Activated CD4-positive, alpha-beta memory T cell treated with anti-CD3 and anti-CD28 coated beads for 36 hours (primary cell): ENCODE results near the gene FGD5. TPM values are rescaled to one million over a fixed set of nuclear protein-coding genes. Genes with fewer than 3 reads are reported as not detected.
"Not testable (repeated sequence)": the region's sequence is repeated elsewhere in the genome, so short reads cannot be mapped to it uniquely, and the experiment has no call there.

Source experiments
- CTCF ChIA-PET: fragments of 350-600 bp; sonication (Branson Sonifier 250); formaldehyde crosslinking; loops from one replicate; lab custom pipeline; 2021; ENCODE audit warnings: antibody characterized with exemption, inconsistent platforms; lab: Charles Lee
- POLR2A ChIA-PET: fragments of 350-600 bp; sonication (Branson Sonifier 250); formaldehyde crosslinking; loops from one replicate; lab custom pipeline; 2021; ENCODE audit warnings: antibody characterized with exemption; lab: Charles Lee
- DNase-seq: peaks from one replicate; pipeline ENCODE4 v3.0.0-alpha.2; 2020
- H3K27ac Mint-ChIP-seq: one replicate; pipeline ENCODE4 v1.8.0; 2021; ENCODE audit warnings: mixed read lengths
- H3K27me3 Mint-ChIP-seq: one replicate; pipeline ENCODE4 v1.8.0; 2021; ENCODE audit warnings: mixed read lengths
- H3K36me3 Mint-ChIP-seq: one replicate; pipeline ENCODE4 v1.8.0; 2021; ENCODE audit warnings: mixed read lengths
- H3K4me1 Mint-ChIP-seq: one replicate; pipeline ENCODE4 v1.8.0; 2021; ENCODE audit warnings: low read depth, mixed read lengths
- H3K4me3 Mint-ChIP-seq: one replicate; pipeline ENCODE4 v1.8.0; 2021; ENCODE audit warnings: mild to moderate bottlenecking, mixed read lengths
- H3K9me3 Mint-ChIP-seq: one replicate; pipeline ENCODE4 v1.8.0; 2021; ENCODE audit warnings: mixed read lengths
- intact Hi-C: fragments of 100-400 bp; cut with micrococcal nuclease; formaldehyde crosslinking; loops from one replicate; pipeline ENCODE4 v1.15.1; 2023
- total RNA-seq, 2 experiments: library from RNA; stranded (reverse); gene quantifications; one replicate each; pipeline ENCODE4 v1.2.3, GENCODE V29; 2021

Gene FGD5
- total RNA-seq, 2 experiments from 2014 or later = 0.12 TPM; not detected in 1

DNA sequence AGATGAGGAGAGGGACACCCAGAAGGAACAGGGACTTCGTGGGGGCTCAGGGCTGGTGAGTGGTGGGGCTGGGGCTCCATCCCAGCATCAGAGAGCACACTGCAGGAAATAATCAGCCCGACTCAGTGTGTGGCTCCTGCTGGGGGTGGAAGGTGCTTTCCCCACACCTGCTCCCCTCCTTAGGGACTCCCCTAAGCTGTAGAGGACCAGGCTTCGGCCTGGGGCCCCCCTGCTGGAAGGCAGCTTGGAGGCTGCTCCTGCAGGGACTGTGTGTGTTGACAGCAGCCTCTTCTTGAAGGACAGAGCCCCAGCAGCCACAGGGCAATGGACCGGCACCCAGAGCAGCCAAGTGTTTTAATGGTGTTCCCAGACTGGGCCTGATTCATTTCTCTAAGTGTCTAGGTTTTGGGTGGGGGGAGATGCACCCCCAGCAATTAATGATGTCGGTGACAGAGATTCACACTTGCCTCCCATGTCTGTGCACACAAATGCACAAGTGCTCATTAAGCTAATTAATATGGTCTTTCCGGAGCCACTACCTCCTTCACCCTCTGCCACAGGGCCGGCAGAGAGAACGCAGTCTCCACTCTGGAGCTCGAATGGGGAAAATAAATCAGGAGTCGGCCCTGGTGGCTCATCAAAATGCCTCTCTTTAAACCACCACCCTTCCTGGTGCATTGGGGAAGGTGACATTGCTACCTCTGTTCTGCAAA lies 16.9 kb upstream of the FGD5 start:
- H3K4me1 Mint-ChIP-seq = peaks cover 8% of the 10 kb centered on the region
- ChIA-PET CTCF (interaction anchor here (1.0 kb wide), 1 partner anchor 119 kb away, joined by 3 read pairs; no protein-coding TSS in a partner anchor), POLR2A (no interaction called here)
- no peaks in the 10 kb centered on the region for H3K9me3 Mint-ChIP-seq
- DNase-seq = no peak
- no peak overlapping the region for H3K27ac Mint-ChIP-seq
- peaks cover 9% of the 10 kb centered on the region for H3K27me3 Mint-ChIP-seq
- no peak overlapping the region for H3K4me3 Mint-ChIP-seq
- H3K36me3 Mint-ChIP-seq = no peaks in the 10 kb centered on the region
- intact Hi-C loops = no loop called here

- intact Hi-C loops = no loop called here
- ChIA-PET CTCF (interaction anchor here (1.0 kb wide), 1 partner anchor 119 kb away, joined by 3 read pairs; no protein-coding TSS in a partner anchor), POLR2A (no interaction called here)
- H3K9me3 Mint-ChIP-seq = no peaks in the 10 kb centered on the region
- H3K4me3 Mint-ChIP-seq = no peak overlapping the region
- no peak overlapping the region for H3K27ac Mint-ChIP-seq
- H3K4me1 Mint-ChIP-seq = peaks cover 8% of the 10 kb centered on the region
- H3K27me3 Mint-ChIP-seq = peaks cover 9% of the 10 kb centered on the region
- DNase-seq = no peak
- no peaks in the 10 kb centered on the region for H3K36me3 Mint-ChIP-seq
These were observed 16.4 kb upstream of the FGD5 start for GRCh38 chr3:14802381-14802731.

DNA sequence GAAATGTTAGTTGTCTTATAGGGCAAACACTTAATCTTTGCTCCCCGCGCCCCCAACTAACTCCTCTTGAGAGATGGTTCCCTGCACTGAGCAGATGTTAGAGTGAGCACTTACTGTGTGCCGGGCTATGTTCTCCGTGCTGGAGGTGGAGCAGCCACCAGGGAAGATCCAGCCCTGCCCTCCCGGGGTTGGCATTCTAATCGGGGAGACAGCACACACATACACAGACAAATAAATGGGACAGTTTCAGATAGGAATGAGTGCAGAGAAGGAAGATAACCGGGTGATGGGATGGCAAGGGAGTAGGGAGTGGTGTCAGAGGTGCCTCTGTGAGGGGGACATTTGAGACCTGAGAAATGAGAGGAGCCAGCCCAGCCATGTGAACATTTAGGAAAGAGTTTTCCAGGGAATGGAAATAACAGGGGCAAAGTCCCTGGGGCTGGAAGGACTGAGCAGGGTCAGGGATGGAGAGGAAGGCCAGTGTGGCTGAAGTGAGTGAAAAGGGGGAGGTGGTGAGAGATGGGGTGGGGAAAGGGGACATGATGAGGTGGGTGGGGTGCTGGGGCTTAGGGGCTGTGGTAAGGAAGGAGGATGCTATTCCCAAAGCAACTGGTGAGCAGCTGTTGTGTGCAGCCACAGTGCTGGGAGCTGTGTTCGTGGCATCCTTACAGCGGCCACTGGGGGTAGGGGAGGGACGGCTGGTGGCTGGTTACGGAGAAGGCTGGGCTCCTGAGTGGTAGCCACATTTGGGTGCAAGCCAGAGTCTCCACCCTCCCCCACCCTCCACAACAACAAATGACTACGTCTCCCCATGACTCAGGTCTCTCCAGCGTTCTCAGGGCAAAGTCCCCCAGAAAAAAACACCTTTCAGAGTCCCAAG lies 15.4 kb upstream of the FGD5 start:
- intact Hi-C loops = no loop called here
- peaks cover 9% of the 10 kb centered on the region for H3K27me3 Mint-ChIP-seq
- CTCF ChIA-PET = no interaction called here

DNA sequence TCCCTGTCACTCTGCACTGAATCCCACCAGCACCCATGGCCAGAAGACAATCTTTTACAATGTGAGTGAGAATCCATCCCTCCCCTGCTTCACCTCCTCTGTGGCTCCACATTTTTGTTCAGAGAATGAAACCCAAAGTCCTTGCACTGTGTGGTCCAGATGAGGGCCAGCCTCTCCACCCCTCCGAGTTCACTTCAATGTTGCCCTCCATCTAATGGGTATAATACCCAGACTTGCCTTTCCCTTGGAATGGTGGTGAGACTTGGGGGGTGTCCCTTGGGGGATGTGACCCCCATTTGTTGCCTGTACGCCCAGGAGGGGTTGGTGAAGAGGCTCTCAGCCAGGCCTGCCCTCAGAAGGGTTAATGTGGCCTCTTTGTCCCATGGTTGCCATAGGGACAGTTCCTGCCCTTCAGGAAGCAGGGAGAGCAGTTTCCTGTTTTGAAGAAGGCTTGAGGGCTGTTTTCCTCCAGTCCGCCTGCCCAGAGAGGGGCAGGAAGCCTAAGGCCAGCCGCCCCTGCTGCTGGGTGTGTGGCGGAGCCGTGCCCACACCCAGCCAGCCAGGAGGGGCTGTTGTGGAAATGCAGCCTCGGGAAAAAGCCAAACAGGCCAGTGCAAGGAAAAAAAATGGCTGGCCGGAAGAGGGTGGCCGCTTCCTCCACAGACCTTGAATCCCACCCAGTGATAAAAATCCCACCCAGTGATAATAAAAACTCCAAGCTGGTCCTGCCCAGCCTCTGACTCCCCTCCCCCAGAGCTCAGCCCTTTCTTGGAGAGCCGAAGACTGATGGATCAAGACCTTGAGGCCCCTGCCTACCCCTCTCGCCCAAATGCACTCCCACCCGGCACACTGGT lies 14.6 kb upstream of the FGD5 start:
- Mint-ChIP-seq H3K27ac (no peak overlapping the region), H3K27me3 (peaks cover 14% of the 10 kb centered on the region), H3K4me1 (peaks cover 8% of the 10 kb centered on the region), H3K9me3 (no peaks in the 10 kb centered on the region), H3K4me3 (no peak overlapping the region), H3K36me3 (no peaks in the 10 kb centered on the region)
- ChIA-PET POLR2A (no interaction called here), CTCF (no interaction called here)
- intact Hi-C loops = no loop called here
- DNase-seq = no peak

More for the DNA sequence above, 15.4 kb upstream of the FGD5 start:
- H3K27ac Mint-ChIP-seq = no peak overlapping the region
- POLR2A ChIA-PET = no interaction called here
- H3K36me3 Mint-ChIP-seq = no peaks in the 10 kb centered on the region
- H3K9me3 Mint-ChIP-seq = no peaks in the 10 kb centered on the region
- peaks cover 8% of the 10 kb centered on the region for H3K4me1 Mint-ChIP-seq
- H3K4me3 Mint-ChIP-seq = no peak overlapping the region
- peak; percentile 20 for DNase-seq

- POLR2A ChIA-PET = no interaction called here
- no peak overlapping the region for H3K27ac Mint-ChIP-seq
- peaks cover 21% of the 10 kb centered on the region for H3K27me3 Mint-ChIP-seq
These were observed 13.7 kb upstream of the FGD5 start for GRCh38 chr3:14804835-14805780.

GRCh38 chr3:14805961-14806537 lies 12.7 kb upstream of the FGD5 start:
- Mint-ChIP-seq H3K4me3 (no peak overlapping the region), H3K9me3 (no peaks in the 10 kb centered on the region), H3K27me3 (peaks cover 24% of the 10 kb centered on the region), H3K36me3 (no peaks in the 10 kb centered on the region), H3K27ac (no peak overlapping the region), H3K4me1 (peaks cover 9% of the 10 kb centered on the region)
- intact Hi-C loops = no loop called here
- CTCF ChIA-PET = interaction anchor here (0.8 kb wide), 1 partner anchor 11 kb away, joined by 3 read pairs; no protein-coding TSS in a partner anchor
- DNase-seq = no peak
- POLR2A ChIA-PET = no interaction called here

More at GRCh38 chr3:14804835-14805780, 13.7 kb upstream of the FGD5 start:
- DNase-seq = no peak
- intact Hi-C loops = no loop called here
- Mint-ChIP-seq H3K9me3 (no peaks in the 10 kb centered on the region), H3K36me3 (no peaks in the 10 kb centered on the region), H3K4me3 (no peak overlapping the region), H3K4me1 (peaks cover 8% of the 10 kb centered on the region)
- CTCF ChIA-PET = no interaction called here

DNA sequence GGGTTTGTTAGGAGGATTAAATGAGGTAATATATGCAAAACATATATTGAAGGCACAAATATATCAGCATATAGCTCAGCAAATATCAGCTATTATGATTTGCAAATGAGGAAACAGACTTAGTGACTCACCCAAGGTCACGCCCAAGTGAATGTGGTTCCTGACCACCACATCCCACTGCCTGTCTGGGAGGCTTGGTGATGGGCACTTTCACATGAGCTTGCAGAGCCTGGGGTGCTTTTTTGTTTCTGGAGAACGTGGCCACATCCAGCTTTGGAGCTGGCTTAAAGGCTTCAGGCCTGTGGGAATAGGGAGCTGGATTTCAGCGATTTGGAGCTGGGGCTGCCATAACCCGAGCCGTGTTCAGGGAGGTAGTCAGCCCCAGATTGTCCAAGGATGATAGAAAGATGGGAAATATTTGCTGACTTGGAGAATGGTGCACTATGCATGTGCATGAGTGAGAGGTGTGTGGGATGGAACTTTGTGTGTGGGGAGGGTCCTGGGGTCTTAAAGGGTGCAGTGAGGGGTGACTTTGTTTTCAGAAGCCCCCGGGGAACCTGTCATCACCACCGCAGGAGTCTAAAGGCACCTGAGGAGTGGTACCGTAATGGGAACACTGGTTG lies 12.0 kb upstream of the FGD5 start:
- Mint-ChIP-seq H3K27me3 (peaks cover 31% of the 10 kb centered on the region), H3K4me1 (peaks cover 13% of the 10 kb centered on the region), H3K36me3 (no peaks in the 10 kb centered on the region), H3K9me3 (no peaks in the 10 kb centered on the region), H3K4me3 (no peak overlapping the region), H3K27ac (no peak overlapping the region)
- CTCF ChIA-PET = interaction anchor here (0.8 kb wide), 1 partner anchor 10 kb away, joined by 3 read pairs; no protein-coding TSS in a partner anchor
- intact Hi-C loops = no loop called here
- DNase-seq = peak; percentile 16
- POLR2A ChIA-PET = no interaction called here

DNA sequence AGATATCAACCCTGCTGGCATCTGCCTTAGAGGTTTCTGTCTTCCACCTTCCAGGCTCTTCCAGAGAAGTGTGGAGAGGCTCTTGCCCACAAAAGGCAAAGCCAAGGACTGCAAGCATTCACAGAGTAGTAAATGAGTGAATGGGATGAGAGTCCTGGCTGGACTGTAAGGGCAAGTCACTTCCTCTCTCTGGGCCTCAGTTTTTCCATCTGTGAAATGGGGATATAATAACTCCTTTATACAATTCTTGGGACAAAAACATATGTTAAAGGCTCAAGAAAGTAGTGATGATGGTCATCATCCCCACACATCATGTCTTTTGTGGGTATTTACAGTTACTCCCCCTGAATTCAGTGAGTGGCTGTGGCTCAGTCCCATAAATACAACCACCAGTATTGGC lies 10.7 kb upstream of the FGD5 start:
- H3K9me3 Mint-ChIP-seq = no peaks in the 10 kb centered on the region
- no peaks in the 10 kb centered on the region for H3K36me3 Mint-ChIP-seq
- H3K27ac Mint-ChIP-seq = no peak overlapping the region
- H3K4me3 Mint-ChIP-seq = no peak overlapping the region
- POLR2A ChIA-PET = no interaction called here
- intact Hi-C loops = no loop called here
- peaks cover 13% of the 10 kb centered on the region for H3K4me1 Mint-ChIP-seq
- CTCF ChIA-PET = no interaction called here
- no peak for DNase-seq
- H3K27me3 Mint-ChIP-seq = peaks cover 43% of the 10 kb centered on the region

DNA sequence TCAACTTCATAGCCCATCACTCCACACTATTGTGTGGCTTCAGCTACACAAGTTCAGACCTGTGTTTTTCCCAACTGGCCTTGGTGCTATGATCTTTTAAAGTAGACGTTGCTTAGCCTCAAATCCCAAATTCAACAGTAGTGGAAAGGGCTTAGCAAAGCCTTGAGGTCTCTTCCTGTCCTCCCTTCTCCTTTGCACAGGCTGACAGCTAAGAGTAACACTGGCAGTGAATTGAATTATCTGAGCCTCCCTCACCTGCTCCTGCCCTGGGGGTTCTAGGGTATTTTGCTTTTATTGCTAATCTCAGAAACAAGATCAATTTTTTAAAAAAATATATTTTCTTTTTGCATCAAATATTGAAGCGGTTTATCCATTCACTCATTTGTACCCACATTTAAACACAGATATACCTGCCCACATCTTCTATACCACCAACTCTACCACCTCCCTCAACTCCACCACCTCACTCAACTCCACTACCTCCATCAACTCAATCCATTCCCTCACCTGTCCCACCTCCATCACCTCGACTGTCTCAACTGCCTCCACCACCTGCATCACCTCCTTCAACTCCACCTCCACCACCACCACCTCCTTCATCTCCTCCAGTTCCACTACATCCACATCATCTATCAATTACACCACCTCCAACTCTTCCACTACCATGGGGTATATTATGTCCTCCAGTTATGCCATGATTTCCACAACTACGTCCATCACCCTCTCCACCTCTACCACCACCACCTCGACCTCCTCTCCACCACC lies 10.1 kb upstream of the FGD5 start:
- intact Hi-C loops = no loop called here
- CTCF ChIA-PET = no interaction called here

GRCh38 chr3:14809611-14810010 lies 9.2 kb upstream of the FGD5 start:
- peaks cover 10% of the 10 kb centered on the region for H3K4me1 Mint-ChIP-seq
- POLR2A ChIA-PET, H3K36me3 Mint-ChIP-seq, DNase-seq, CTCF ChIA-PET, H3K27ac Mint-ChIP-seq, H3K9me3 Mint-ChIP-seq, H3K4me3 Mint-ChIP-seq, intact Hi-C loops: not testable (repeated sequence)
- H3K27me3 Mint-ChIP-seq = peaks cover 48% of the 10 kb centered on the region

More for the DNA sequence above, 10.1 kb upstream of the FGD5 start:
- no peaks in the 10 kb centered on the region for H3K36me3 Mint-ChIP-seq
- H3K9me3 Mint-ChIP-seq = no peaks in the 10 kb centered on the region
- peaks cover 13% of the 10 kb centered on the region for H3K4me1 Mint-ChIP-seq
- no peak for DNase-seq
- no peak overlapping the region for H3K27ac Mint-ChIP-seq
- POLR2A ChIA-PET = no interaction called here
- H3K4me3 Mint-ChIP-seq = no peak overlapping the region
- H3K27me3 Mint-ChIP-seq = peaks cover 47% of the 10 kb centered on the region
